K562 (cell line): ENCODE results near the gene XPR1. TPM values are rescaled to one million over a fixed set of nuclear protein-coding genes. Genes with fewer than 3 reads are reported as not detected.

ENCODE experiments used
- BRF1 ChIP-seq: IDR thresholded peaks from 3 replicates; pipeline ENCODE4 v1.6.1; 2011; ENCODE audit warnings: borderline replicate concordance, mild to moderate bottlenecking; ENCODE audit not compliant: insufficient read length; ENCODE audit errors: extremely low read depth
- CREB1 ChIP-seq, 2 experiments: sonication (generic) in 1 of 2; formaldehyde crosslinking in 1 of 2; IDR thresholded peaks; 2 replicates each; pipeline versions ENCODE4 v1.6.1 to v1.8.0; 2012 to 2022; ENCODE audit warnings: inconsistent platforms in 1 of 2, mild to moderate bottlenecking in 1 of 2, missing genetic modification reagents in 1 of 2, moderate library complexity in 1 of 2
- FOXA1 ChIP-seq: fragments of 450-650 bp; IDR thresholded peaks from 2 replicates; pipeline ENCODE4 v1.6.1; 2016; ENCODE audit warnings: mild to moderate bottlenecking, borderline replicate concordance
- GABPB2 ChIP-seq: fragments of 250-450 bp; sonication (Bioruptor Pico); conservative IDR thresholded peaks from 2 replicates; pipeline ENCODE4 v1.5.1; 2021; ENCODE audit warnings: mild to moderate bottlenecking
- GTF2A2 ChIP-seq: IDR thresholded peaks from 2 replicates; pipeline ENCODE4 v1.6.1; 2016; ENCODE audit warnings: mild to moderate bottlenecking, missing genetic modification characterization, missing compliant biosample characterization
- HDAC8 ChIP-seq: fragments of 450-650 bp; IDR thresholded peaks from 2 replicates; pipeline ENCODE4 v1.6.1; 2016; ENCODE audit warnings: mild to moderate bottlenecking, missing genetic modification characterization, moderate library complexity, missing compliant biosample characterization
- KLF13 ChIP-seq: fragments of 450-650 bp; IDR thresholded peaks from 2 replicates; pipeline ENCODE4 v1.6.1; 2016; ENCODE audit warnings: missing genetic modification characterization, low read depth, mild to moderate bottlenecking, missing compliant biosample characterization, moderate library complexity, borderline replicate concordance
- MAZ ChIP-seq, 2 experiments: fragments of 450-650 bp in 1 of 2; sonication (generic) in 1 of 2; formaldehyde crosslinking; IDR thresholded peaks in 1 of 2; conservative IDR thresholded peaks in 1 of 2; 2 replicates each; pipeline versions ENCODE4 v1.4.0 to v1.5.0; 2020; ENCODE audit warnings: mild to moderate bottlenecking in 1 of 2, missing genetic modification reagents in 1 of 2
- MTF1 ChIP-seq: fragments of 250-450 bp; sonication (Bioruptor Pico); IDR thresholded peaks from 2 replicates; pipeline ENCODE4 v1.9.0; 2021; ENCODE audit warnings: moderate library complexity, mild to moderate bottlenecking, inconsistent platforms, borderline replicate concordance
- NCOA2 ChIP-seq, 2 experiments: fragments of 450-650 bp; IDR thresholded peaks; 2 replicates each; pipeline ENCODE4 v1.6.1; 2018; ENCODE audit warnings: mild to moderate bottlenecking in 2 of 2, moderate library complexity in 1 of 2; ENCODE audit not compliant: partially characterized antibody in 2 of 2
- PCBP2 ChIP-seq: fragments of 200-400 bp; formaldehyde crosslinking; IDR thresholded peaks from 2 replicates; pipeline ENCODE4 v1.6.1; 2018; ENCODE audit warnings: low read length, low read depth, mild to moderate bottlenecking, moderate library complexity; ENCODE audit not compliant: poor library complexity, severe bottlenecking
- RNF219 ChIP-seq: fragments of 250-450 bp; sonication (Bioruptor Pico); IDR thresholded peaks from 2 replicates; pipeline ENCODE4 v1.5.0; 2022; ENCODE audit warnings: mild to moderate bottlenecking
- SIN3B ChIP-seq: fragments of 450-650 bp; IDR thresholded peaks from 2 replicates; pipeline ENCODE4 v1.6.1; 2017; ENCODE audit warnings: low read depth, mild to moderate bottlenecking, moderate library complexity
- SOX6 ChIP-seq: fragments of 450-650 bp; IDR thresholded peaks from 2 replicates; pipeline ENCODE4 v1.6.1; 2014; ENCODE audit warnings: mild to moderate bottlenecking
- TAL1 ChIP-seq: fragments of 450-650 bp; IDR thresholded peaks from 2 replicates; pipeline ENCODE4 v1.6.1; 2016; ENCODE audit warnings: mild to moderate bottlenecking
- TCFL5 ChIP-seq: fragments of 250-450 bp; sonication (Bioruptor Pico); conservative IDR thresholded peaks from 2 replicates; pipeline ENCODE4 v1.6.1; 2021; ENCODE audit warnings: mild to moderate bottlenecking, moderate library complexity, matching md5 sums
- TRIM25 ChIP-seq: fragments of 450-650 bp; IDR thresholded peaks from 2 replicates; pipeline ENCODE4 v1.7.0; 2016; ENCODE audit warnings: borderline replicate concordance
- ZC3H4 ChIP-seq: sonication (generic); formaldehyde crosslinking; IDR thresholded peaks from 2 replicates; pipeline ENCODE4 v1.9.0; 2021; ENCODE audit warnings: missing genetic modification reagents, borderline replicate concordance
- ZNF217 ChIP-seq: sonication (generic); formaldehyde crosslinking; IDR thresholded peaks from 2 replicates; pipeline ENCODE4 v1.8.0; 2022; ENCODE audit warnings: mild to moderate bottlenecking, missing genetic modification reagents
- ZNF316 ChIP-seq: fragments of 450-650 bp; IDR thresholded peaks from 2 replicates; pipeline ENCODE4 v1.6.1; 2016
- ZNF384 ChIP-seq: IDR thresholded peaks from 2 replicates; pipeline ENCODE4 v1.6.1; 2012; ENCODE audit warnings: low read depth, low read length, improper control_type of control experiment
- polyA plus RNA-seq, 8 experiments: library from polyadenylated mRNA; depleted of rRNA in 4 of 8; stranded (reverse) in 5 of 8; unstranded in 3 of 8; fragments of >200 nt; fragmentation: Nextera tagmentation in 2 of 8; fragmentation: Illumina TruSeq in 1 of 8; extraction: Ambion mirVana in 2 of 8; extraction: Trizol in 1 of 8; gene quantifications; 2 replicates each; pipeline versions ENCODE4 v1.2.1 to v1.2.3, GENCODE V29; 2011 to 2014; ENCODE audit warnings: inconsistent platforms in 1 of 8, missing spikeins in 1 of 8
- total RNA-seq, 7 experiments: library from RNA; depleted of rRNA in 6 of 7; stranded (reverse); fragments of >200 nt in 6 of 7; fragmentation: Illumina TruSeq in 2 of 7; extraction: Trizol in 2 of 7; gene quantifications; 2 replicates each; pipeline versions ENCODE4 v1.2.1 to v1.2.3, GENCODE V29; 2011 to 2021; ENCODE audit warnings: low replicate concordance in 1 of 7
- TF ChIP-seq, protein P1 (sequence below): fragments of 250-450 bp; sonication (Bioruptor Pico); IDR thresholded peaks from 2 replicates; pipeline ENCODE4 v1.4.0; 2020; ENCODE audit warnings: mild to moderate bottlenecking, moderate library complexity
- TF ChIP-seq, protein P2 (sequence below): IDR thresholded peaks from 2 replicates; pipeline ENCODE4 v1.6.1; 2012; ENCODE audit warnings: low read depth, low read length, improper control_type of control experiment, borderline replicate concordance

The XPR1 gene
- total and polyA plus RNA-seq, 9 of the 15 experiments (the other 6 are each of a cell fraction or from before 2014, with no cell fraction given), result 3.0 to 66.2 (median 38.6) TPM

DNA sequence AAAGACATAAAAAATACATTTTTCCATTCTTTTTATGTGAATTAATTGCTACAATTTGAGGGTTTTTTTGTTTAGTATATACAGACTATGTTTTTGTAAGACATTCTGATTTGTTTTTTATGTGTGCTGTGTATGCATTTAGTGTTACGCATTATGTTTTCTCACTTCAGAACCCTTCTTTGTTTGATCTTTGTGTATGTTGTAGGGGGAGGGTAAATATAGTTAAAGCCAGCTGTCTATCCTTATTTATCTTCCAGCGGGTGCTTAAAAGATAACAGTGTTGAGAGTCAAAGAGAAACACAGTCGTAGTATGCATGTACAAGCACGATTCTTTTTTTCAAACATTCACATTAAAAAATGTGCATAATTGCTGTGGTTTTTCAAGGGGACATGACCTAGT is 183.4 kb downstream of the XPR1 start (continued):
- TF ChIP-seq MTF1 (CRISPR knock-in tag) (no peak), BRF1 (no peak), MAZ (CRISPR knock-in tag; conservative IDR thresholded peaks at IDR 0.05 in 1 of 2, IDR thresholded peaks at IDR 0.05 in 1 of 2) (no peak), SOX6 (peak; percentile 49), TAL1 (peak; percentile 68), ZNF217 (CRISPR knock-in tag) (no peak), HDAC8 (no peak), KLF13 (tag) (no peak), ZNF316 (0 out of 2 replicates have a peak, but pooled peaks have one; percentile 1), NCOA2 (IDR thresholded peaks at IDR 0.05; ENCODE audit: partially characterized antibody in 2 of 2) (no peak), GABPB2 (CRISPR knock-in tag) (no peak), FOXA1 (peak; percentile 81; the same call in 1 of the 2 replicates), SIN3B (no peak), RNF219 (CRISPR knock-in tag) (no peak), CREB1 (IDR thresholded peaks at IDR 0.05) (no peak), CREB1 (CRISPR knock-in tag; IDR thresholded peaks at IDR 0.05) (no peak), ZC3H4 (no peak), TRIM25 (no peak), ZNF384 (no peak), TCFL5 (CRISPR knock-in tag) (no peak), PCBP2 (no peak), GTF2A2 (tag) (no peak)
- TF ChIP-seq, protein P1, sequence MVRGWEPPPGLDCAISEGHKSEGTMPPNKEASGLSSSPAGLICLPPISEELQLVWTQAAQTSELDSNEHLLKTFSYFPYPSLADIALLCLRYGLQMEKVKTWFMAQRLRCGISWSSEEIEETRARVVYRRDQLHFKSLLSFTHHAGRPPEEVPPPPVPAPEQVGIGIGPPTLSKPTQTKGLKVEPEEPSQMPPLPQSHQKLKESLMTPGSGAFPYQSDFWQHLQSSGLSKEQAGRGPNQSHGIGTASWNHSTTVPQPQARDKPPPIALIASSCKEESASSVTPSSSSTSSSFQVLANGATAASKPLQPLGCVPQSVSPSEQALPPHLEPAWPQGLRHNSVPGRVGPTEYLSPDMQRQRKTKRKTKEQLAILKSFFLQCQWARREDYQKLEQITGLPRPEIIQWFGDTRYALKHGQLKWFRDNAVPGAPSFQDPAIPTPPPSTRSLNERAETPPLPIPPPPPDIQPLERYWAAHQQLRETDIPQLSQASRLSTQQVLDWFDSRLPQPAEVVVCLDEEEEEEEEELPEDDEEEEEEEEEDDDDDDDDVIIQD (CRISPR knock-in tag), result no peak
- TF ChIP-seq, protein P2, sequence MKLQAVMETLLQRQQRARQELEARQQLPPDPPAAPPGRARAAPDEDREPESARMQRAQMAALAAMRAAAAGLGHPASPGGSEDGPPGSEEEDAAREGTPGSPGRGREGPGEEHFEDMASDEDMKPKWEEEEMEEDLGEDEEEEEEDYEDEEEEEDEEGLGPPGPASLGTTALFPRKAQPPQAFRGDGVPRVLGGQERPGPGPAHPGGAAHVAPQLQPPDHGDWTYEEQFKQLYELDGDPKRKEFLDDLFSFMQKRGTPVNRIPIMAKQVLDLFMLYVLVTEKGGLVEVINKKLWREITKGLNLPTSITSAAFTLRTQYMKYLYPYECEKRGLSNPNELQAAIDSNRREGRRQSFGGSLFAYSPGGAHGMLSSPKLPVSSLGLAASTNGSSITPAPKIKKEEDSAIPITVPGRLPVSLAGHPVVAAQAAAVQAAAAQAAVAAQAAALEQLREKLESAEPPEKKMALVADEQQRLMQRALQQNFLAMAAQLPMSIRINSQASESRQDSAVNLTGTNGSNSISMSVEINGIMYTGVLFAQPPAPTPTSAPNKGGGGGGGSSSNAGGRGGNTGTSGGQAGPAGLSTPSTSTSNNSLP, result no peak
